Ureter (tissue), 1 donor: ENCODE results near the gene SLCO4A1. TPM values are rescaled to one million over a fixed set of nuclear protein-coding genes. Genes with fewer than 3 reads are reported as not detected.
"Not testable (repeated sequence)": the region's sequence is repeated elsewhere in the genome, so short reads cannot be mapped to it uniquely, and the experiment has no call there.

ENCODE experiments used
- DNase-seq: peaks from one replicate; pipeline ENCODE4 v3.0.0-alpha.2; 2020; ENCODE audit warnings: low spot score
- total RNA-seq: library from RNA; stranded (reverse); gene quantifications from one replicate; pipeline ENCODE4 v1.2.4, GENCODE V29; 2023
- donor health status: DM: yes; HTN: yes; CAD: no.

SLCO4A1 gene
- total RNA-seq, 1 donor from 2014 or later, result 33.2 TPM

DNA sequence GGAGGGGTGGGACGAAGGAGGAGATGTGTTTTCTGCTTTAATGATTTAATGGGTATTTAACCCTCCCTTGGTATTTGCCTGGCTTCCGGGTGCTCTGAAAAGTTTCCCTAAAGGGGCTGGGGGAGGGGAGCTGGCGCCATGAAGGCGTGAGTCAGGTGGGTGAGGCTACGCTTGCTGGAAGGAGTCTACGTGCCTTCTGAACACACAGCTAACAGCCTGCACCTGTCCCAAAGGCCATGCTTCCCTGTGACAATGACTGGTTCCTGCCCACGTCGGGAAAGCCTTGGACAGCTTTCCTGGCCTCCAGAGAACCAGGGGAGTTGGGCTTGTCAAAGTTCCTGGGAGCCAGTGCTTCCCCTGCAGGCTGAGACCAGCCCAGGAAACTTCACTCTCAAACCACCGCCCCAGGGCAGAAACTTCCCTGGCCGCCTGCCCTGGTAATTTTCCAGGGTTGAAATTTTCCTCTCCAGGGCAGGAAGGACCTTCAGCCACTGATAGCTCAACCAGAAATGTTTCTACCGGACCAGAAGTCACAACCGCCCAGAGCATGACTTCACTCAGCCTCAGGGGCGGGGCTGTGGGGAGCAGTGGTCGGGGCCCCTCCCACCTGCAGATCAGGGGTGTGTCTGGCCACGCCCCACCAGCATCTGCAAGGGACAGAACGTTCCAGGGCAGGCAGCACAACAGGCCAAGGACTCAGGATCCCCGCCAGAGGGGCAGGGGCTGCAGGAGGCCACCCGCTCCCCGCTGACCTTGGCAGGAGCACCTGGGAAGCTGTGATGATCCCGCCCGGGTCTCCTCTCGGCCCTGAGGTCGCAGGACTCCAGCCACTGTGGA, 18.6 kb upstream of the SLCO4A1 start:
- DNase-seq, result peak; percentile 97

DNA sequence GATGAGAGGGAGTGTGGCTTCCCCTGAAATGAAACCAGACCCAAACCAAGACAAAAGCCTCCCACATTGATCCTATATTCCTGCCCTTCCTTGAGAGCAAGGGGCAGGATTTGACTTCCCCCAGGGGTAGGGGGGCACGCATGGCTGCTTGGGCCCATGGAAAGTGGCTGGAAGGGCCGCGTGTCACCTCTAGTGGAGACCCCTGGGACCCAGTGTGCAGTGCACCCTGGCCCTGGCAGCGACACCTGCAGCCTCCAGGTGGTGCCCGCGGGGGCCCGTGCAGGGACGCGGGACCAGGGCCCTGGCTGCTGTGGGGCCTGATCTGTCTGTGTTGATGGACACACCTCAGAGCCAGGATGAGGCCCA, 18.0 kb upstream of the SLCO4A1 start:
- no peak for DNase-seq

DNA sequence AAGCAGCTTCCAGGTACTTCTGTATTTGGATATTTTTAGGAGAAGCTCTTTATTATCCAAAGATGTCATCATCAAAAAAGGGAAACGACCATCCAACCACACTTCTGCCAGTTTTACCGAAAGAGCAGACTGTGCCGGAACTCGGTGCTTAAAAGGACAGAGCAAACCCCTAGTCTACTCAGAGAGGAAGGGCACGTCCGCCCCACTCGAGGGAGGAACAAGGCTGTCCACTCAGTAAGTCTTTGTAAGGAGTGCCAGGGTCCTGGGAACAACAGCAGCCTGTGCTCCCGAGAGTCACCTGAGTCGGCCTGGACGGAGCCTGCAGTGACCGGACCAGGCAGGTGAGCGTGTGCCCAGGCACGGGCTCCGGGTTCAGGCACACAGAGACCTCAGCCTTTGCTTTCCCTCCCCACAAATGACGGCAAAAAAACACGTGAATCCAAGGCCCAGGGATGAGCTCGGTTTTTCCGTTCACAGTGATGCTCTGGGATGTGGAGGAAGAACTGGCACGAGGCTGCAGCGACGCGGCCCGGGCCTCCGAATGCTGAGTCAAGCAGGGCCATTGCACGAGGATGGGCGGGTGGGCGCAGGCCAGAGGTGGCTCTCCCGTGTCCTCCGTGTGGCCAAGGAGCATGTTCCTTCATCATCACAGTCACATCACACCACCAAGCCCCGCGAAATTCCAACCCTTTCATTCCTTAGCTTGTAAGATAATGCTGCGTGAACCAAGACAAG, 17.4 kb upstream of the SLCO4A1 start:
- no peak for DNase-seq

DNA sequence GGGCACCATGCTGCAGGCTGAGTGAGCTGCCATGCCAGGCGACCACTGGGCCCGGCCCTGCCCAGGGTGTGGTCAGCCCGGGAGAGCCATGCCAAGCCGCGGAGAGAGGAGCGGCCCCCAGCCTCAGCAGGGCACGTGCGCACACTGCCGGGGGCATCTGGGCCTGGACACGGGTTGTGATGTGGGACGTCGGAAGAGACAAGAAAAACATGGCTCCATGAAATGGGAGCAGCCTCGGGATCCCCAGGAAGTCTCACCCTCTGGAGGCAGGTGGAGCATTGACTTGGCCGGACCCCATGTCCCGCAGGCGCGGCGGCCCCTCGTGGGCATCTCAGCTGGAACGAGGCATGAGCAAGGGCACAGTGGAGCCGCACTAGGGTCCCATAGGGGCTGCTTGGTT, 16.8 kb upstream of the SLCO4A1 start:
- DNase-seq, result no peak

DNA sequence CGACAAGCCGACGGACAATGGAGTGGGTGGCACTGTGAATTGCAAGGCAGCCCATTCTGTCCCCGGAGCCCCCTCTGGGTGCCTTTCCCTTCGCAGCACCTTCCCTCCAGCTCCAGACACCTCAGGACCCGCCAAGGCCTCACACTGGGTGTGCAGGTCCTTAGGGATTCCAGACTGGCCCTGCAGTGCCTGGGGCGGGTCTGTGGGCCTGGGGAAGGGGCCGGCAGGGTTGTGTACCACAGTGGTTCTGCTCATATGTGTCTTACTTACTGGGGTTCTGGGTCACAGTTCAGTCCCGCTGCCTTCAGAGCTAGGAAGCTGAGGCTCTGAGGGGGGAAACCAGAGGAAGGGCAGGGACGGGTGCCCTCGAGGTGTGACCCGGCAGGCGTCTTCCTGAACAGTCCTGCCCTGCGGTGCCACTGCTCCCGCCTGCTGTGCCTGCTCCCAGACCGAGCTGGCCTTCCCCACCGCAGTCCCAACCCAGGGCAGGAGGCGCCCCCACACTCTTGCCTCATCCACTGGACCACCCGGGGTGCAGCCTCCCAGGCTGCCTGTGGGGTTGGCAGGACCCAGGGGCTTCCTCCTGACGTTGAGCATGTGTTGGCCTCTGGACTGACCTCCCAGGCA, 16.3 kb upstream of the SLCO4A1 start:
- DNase-seq, result no peak

DNA sequence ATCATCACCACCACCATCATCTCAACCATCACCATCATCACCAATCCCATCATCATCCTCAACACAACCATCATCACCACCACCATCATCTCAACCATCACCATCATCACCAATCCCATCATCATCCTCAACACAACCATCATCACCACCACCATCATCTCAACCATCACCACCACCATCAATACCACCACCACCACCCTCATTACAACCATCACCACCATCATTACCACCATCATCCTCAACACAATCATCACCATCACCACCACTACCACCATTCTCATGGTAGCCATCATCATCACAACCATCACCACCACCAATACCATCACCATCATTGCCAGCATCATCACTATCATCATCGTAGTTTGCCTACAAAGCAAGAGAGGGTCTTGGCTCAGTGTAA, 14.9 kb upstream of the SLCO4A1 start:
- not testable (repeated sequence) for DNase-seq

DNA sequence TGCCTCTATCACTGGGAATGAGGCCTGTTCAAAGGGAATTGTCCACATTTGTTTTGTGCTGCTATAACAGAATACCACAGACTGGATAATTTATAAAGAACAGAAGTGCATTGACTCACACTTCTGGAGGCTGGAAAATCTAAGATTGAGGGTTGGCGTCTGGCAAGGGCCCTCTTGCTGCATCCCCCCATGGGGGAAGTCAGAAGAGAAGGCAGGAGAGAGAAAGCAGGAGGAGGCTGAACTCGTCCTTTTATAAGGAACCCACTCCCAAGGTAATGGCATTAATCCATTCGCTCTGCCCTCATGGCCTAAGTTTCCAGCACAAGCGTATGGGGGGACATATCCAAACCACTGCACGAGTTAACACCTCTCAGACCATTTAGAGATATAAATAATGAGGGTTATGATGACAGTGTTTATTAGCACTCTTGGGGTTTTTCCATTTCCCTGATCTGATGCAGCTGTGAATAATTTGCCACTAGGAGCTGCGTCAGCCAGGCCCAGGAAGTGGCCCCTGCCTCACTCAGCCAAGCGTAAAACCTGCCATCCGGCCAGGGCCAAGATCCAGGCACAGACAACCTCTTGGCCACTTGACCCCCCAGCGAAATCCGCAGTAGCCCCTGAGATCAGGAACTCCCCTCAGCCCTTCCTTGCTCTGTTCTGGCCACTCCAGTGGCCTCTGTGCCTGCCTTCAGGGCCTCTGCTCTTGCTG, 14.2 kb upstream of the SLCO4A1 start:
- DNase-seq, result no peak

DNA sequence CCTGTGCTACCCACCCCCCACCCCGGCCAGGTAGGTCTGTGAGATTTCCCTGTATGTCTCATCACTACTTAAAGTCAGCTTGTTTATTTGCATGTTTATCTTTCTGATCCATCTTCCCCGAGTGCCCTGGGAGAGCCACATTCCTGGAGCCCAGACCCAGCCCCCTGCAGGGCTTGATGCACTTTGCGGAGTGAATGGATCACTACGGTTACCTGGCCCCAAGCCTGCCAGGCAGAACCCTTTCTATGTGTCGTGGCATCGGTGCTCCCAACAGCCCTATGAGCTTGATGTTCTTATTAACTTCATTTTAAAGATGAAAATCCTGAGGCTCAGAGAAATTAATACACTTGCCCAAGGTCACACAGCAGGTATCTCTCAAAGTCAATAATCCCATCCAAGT, 13.6 kb upstream of the SLCO4A1 start:
- no peak for DNase-seq

DNA sequence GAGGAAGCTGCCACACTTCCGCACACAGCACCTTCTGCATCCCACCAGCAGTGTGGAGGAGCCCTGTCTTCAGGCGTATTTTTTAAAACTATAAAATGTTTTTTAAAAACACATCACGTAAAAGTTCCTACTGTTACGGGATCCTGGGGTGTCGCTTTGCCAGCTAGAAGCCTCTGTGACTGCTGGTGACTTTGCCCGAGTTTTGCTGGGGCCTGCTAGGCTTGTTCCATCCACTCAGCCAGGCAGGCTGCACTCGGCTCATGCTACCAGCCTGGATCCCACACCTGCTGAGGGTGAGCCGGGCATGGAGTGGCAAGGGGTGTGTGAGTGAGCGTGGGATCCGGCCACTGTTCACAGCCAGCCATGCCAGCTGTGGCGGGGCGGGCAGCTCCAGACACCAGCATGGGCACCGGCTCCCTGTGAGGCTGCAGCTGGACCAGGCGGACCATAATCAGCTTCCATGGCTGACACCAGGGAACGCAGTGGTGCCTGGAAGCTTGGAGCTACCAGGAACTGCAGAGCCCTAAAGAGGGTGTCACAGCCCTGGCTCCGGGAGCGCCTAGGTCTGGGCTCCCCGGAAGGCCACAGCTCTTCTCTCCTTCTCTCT, 12.3 kb upstream of the SLCO4A1 start:
- DNase-seq, result no peak

DNA sequence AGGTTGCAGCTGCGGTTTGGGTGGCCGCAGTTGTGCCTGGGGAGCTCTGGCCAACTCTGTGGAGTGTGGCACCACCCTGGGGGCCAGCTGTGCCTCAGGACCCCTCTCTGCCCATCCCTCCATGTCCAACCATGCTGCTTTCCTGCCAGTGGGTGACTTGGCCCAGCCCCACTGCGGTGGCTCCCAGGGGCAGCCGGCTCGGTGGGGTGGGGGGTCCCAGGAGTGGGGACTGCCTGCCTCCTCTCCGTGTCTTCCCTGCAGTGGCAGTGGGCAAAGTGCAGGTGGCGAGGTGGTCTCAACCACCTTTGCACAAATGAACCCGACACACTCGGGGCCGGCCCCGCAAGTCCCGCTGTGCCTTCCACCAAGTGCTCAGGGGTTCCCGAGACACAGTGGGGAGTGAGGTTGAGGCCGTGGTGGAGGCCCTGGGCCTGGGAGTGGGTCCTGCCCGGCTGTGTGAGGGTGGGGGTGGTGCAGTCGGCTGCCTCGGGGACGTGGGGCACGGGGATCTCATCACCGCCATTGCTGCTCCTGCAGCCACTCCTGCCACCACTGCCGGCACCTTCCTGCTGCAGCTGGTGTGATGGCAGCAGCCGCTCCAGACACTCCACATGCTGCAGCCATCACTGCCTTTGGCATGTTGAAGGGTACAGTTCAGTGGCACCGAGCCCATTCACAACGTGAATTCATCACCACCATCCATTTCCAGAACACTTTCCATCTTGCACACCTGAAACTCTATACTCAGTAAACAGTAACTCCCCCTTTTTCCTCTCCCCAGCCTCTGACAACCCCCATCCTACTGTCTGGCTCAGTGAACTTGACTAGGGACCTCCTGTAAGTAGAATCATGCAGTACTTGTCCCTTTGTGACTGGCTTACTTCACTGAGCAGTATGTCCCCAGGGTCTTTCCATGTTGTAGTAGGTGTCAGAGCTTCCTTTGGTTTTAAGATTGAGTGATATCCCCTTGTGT, 10.7 kb upstream of the SLCO4A1 start:
- no peak for DNase-seq

DNA sequence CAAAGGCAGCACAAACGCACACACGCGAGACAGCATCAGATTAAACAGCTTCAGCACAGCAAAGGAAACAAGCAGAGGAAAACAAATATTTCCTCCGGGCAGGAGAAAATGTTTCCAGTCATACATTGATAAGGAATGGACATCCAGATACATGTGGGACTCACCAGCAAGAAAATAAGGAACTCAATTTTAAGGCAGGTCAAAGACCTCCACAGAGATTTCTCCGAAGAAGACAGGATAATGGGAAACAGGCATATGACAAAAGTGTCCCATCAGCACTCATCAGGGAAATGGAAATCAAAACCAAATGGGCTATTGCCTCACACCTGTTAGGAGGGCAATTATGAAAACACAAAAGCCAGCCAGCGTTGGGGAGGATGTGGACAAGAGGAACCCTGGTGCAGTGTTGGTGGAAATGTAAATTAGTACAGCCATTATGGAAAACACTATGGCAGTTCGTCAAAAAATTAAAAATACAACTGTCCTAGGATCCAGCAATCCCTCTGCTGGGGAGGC, 9.7 kb upstream of the SLCO4A1 start:
- DNase-seq, result no peak

DNA sequence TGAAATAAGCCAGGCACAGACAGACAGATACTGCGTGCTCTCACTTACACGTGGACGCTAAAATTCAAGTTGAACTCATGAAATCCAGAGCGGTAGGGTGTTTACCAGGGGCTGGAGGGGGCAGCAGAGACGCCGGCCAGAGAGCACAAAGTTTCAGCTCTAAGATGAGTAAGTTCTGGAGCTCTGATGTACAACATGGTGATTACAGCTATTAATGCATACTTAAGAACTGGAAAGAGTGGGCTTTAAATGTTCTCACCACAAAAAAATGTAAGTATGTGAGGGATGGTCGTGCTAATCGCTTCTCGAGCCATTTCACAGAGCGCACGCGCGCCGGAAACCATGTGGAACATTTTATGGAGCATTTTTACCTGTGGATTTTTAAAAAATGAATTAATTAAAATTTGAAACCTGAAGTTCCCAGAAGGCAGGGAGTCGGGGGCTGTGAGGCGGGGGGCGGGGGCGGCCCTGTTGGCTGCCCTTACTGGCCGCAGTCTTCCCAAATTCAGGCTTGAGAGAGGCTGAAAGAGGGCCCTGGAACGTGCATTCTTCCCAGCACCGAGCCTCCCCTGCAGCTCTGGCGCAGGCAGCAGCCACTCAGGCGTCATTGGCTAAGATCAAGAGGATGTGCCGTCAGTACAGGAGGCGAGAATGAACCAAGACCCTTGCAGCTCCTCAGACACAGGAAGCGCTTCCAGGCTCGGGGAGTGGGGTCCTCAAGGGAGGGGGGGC, 8.5 kb upstream of the SLCO4A1 start:
- no peak for DNase-seq

DNA sequence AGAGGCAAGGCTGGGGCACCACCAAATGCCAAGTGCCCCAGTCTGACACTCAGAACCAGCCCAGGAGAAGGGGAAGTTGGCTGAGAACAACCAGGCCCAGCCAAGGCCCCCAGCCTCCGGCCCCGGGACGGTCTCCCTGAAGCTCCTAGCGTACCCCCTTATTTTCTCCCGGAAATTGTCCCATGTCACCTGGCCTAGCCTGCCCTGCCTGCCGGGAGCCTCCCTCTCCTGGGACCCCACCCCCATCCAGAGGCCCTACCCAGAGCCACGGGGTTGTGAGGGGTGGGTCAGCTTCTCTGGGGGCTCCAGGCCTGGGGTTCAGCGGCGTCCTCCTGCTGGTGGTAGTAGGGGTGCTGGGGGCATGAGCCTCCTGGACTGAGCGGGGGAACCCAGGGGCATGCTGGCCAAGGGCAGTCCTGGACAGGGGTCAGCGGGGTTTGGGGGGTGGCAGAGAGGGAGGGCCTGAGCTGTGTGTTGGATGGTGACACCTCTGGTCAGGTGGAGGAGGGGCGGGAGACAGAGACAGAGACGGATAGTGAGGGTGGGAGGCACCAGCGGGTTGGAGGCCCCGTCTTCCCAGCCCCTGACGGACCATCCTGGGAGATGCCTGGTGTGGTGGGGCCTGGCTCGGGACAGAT, 7.9 kb upstream of the SLCO4A1 start:
- no peak for DNase-seq

DNA sequence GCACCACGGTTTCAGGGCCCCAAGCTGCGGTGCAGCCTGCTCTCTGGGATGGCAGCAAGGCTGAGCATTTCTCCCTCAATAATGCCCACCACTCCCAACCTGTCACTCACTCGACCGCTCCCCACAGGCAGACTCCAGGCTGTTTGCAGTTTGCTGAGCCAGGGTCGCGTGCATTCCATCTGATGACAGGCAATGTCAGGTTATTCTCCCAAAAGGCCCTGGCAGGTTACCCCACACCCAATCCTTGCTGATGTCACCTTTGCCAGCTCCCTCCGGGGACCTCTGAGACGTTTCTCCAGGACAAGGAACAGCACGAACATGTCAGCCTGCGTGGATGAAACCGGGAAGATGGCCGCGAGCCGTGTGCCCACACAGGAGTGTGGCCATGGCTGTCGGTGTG, 7.1 kb upstream of the SLCO4A1 start:
- no peak for DNase-seq

DNA sequence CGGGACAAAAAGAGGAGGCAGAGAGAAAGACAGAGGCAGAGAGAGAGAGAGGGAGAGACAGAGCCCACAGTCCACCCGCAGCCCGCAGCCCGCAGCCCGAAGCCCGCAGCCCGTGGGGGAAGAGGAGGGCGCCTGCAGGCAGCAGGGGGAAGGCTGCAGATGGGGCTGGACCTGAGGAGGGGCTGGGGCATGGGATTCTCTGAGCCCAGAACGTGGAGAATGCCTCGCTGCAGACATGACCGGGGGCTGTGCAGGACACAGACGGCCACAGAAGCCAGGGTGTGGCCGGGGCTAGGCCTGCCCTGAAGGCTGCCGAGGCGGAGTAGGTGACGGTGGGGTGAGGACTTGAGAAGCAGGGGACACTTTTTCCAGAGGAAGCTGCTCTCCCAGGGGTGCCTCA, 6.5 kb upstream of the SLCO4A1 start:
- DNase-seq, result no peak

DNA sequence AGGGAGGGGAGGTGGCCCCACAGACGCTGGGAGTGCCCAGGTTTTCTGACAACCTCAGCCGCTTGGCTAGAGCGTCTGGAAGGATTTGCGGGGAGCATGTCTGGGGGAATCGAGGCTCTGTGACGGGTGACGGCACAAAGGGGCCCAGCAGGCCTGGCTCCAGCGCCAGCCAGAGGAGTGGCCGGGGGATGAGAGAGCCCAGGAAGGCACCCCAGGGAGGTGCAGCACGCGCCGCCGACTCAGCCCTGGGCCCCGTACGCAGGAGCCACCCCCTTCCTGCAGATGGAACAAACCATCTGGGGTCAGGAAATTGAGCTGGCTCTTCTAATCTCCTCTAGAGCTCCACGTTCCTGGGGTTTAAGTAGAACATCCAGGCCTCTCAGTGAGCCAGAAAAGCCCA, 5.9 kb upstream of the SLCO4A1 start:
- no peak for DNase-seq

DNA sequence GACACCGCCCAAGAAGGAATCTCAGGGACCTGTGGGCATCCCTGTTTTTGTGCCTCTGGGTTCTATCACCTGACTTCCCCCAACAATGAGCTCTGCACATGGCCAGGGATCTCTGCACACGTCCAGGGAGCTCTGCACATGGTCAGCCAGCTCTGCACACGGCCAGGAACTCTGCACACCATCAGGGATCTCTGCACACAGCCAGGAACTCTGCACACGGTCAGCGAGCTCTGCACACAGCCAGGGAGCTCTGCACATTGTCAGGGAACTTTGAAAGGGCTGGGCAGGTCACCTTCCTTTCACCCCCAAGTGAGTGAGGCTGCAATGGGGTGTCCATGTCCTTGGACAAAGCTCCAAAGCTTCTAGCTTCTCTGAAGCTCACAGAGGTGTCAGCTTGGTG, 5.2 kb upstream of the SLCO4A1 start:
- no peak for DNase-seq

DNA sequence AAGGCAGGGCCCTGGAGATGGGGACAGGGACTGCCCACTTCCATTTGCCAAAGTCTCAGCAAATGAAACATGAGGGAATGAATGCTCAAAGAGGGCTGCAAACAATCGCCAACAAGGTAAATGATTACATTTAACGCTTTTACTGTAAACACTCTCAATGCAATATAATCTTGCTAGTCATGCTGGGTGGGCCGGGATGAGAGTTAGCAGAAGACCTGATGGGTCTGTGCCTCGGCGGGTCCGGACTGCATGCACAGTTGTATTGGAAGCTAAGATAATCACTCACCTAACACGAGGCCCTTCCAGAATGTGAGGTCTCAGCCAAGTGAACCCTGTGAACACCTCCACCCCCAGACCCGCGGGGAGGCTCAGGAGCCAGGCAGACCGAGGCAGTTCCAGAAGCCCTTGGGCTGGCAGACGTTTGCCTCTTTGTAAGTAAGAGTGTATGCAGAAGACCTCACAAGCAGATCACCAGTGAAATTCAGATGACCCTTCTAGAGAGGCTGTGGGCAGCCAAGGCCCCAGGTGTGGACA, 4.7 kb upstream of the SLCO4A1 start:
- no peak for DNase-seq

DNA sequence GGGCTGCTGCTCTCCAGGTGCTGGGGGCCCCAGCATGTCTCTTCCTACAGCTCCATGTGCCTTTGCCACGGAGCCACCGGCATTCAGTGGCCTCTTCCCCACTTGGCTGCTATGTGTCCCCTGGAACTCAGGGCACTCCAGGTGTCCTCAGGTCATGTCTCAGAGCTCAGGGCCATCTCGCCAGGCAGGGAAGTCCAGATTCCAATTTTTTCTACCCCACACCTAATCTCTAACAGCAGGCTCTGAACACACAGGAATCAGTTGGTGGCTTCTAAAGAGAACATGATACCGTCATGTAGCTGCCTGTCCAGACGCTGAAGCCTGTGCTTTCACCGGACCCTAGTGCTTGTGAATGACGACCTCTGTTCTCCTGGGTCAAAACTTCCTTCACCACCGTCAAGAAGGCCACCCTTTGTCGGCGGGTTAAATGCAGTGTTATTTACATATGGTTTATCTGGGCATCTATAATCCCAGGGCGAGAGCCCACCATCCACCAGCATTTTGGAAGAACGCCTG, 4.2 kb upstream of the SLCO4A1 start:
- no peak for DNase-seq
